Measurements from ENCODE around the gene IGLL5. TPM values are rescaled to one million over a fixed set of nuclear protein-coding genes. Genes with fewer than 3 reads are reported as not detected.

Gene IGLL5
- polyA plus RNA-seq, 1 of the 3 experiments (the other 2 are of a cell fraction): not detected

GRCh38 chr22:22855617-22856308, 31.9 kb upstream of the IGLL5 start:
- Histone ChIP-seq H3K4me1 (ENCODE audit: control insufficient read depth in 1 of 2, insufficient read depth in 2 of 2, low read depth in 1 of 2, low read length in 1 of 2) (no peaks in the 10 kb centered on the region; a peak in 1 of 4 replicates), H3K79me2 (ENCODE audit: insufficient read depth) (no peaks in the 10 kb centered on the region), H3K9ac (no peak overlapping the region), H3K4me2 (no peak overlapping the region), H4K20me1 (ENCODE audit: insufficient read depth) (no peaks in the 10 kb centered on the region), H3K27me3 (ENCODE audit: insufficient read depth) (peaks cover 6% of the 10 kb centered on the region; the same call in 1 of the 2 replicates), H2AFZ (ENCODE audit: low read depth) (no peak overlapping the region), H3F3A (replicated peaks; ENCODE audit: insufficient read depth) (no peaks in the 10 kb centered on the region), H3K36me3 (replicated peaks in 1 of 2; ENCODE audit: control insufficient read depth in 1 of 2, insufficient read depth in 2 of 2, low read length in 1 of 2) (no peaks in the 10 kb centered on the region), H3K4me3 (ENCODE audit: low read depth in 2 of 2, low read length in 1 of 2) (no peak overlapping the region), H3K27ac (ENCODE audit: low read depth in 2 of 2, low read length in 1 of 2) (no peak overlapping the region), H3K9me2 (no peaks in the 10 kb centered on the region), H3K9me3 (no peaks in the 10 kb centered on the region)
- 68% methylated on average over 4 of the region's 5 CpGs for WGBS (ENCODE audit: low lambda C conversion rate)
- DNase-seq: peak; percentile 68
- TF ChIP-seq MXI1 (IDR thresholded peaks at IDR 0.05; ENCODE audit: low read depth, low read length): no peak
- TF ChIP-seq GABPA (IDR thresholded peaks at IDR 0.05; ENCODE audit: low read depth): no peak
- peak; percentile 60 for TF ChIP-seq RAD21 (IDR thresholded peaks at IDR 0.05; ENCODE audit: low read length)
- TF ChIP-seq CHD2 (IDR thresholded peaks at IDR 0.05; ENCODE audit: low read length, partially characterized antibody): no peak
- TF ChIP-seq SMC3 (IDR thresholded peaks at IDR 0.05; ENCODE audit: low read depth, low read length): peak; percentile 48
- TF ChIP-seq IRF3 (IDR thresholded peaks at IDR 0.05; ENCODE audit: low read depth, low read length): no peak
- peak; percentile 55 for TF ChIP-seq CTCF (IDR thresholded peaks at IDR 0.05)
- CTCF ChIA-PET: interaction anchor here (0.6 to 15.0 kb wide), 43 partner anchors 7 to 646 kb away, joined by 3 to 344 read pairs (median 5); partner anchors contain the start of gene IGLL5
- POLR2A ChIA-PET: no interaction called here

- H4K20me1 ChIP-seq (ENCODE audit: insufficient read depth): no peaks in the 10 kb centered on the region
- no peak overlapping the region for H2AFZ ChIP-seq (ENCODE audit: low read depth)
- H3K27me3 ChIP-seq (ENCODE audit: insufficient read depth): peaks cover 6% of the 10 kb centered on the region; the same call in 1 of the 2 replicates
- TF ChIP-seq FOXJ3 (CRISPR knock-in tag; IDR thresholded peaks at IDR 0.05) (no peak), USF2 (IDR thresholded peaks at IDR 0.05; ENCODE audit: borderline replicate concordance, low read depth, low read length) (no peak), REST (IDR thresholded peaks at IDR 0.05; ENCODE audit: low read depth, low read length) (no peak), MEF2A (IDR thresholded peaks at IDR 0.05; ENCODE audit: borderline replicate concordance, low read depth) (no peak)
- H3K36me3 ChIP-seq (replicated peaks in 1 of 2; ENCODE audit: control insufficient read depth in 1 of 2, insufficient read depth in 2 of 2, low read length in 1 of 2): no peaks in the 10 kb centered on the region
- no peaks in the 10 kb centered on the region for H3F3A ChIP-seq (replicated peaks; ENCODE audit: insufficient read depth)
- H3K79me2 ChIP-seq (ENCODE audit: insufficient read depth): no peaks in the 10 kb centered on the region
- H3K9me2 ChIP-seq: no peaks in the 10 kb centered on the region
- no peak overlapping the region for H3K4me3 ChIP-seq (ENCODE audit: low read depth in 2 of 2, low read length in 1 of 2)
- H3K9ac ChIP-seq: no peak overlapping the region
- H3K9me3 ChIP-seq: no peaks in the 10 kb centered on the region
- H3K27ac ChIP-seq (ENCODE audit: low read depth in 2 of 2, low read length in 1 of 2): no peak overlapping the region
- DNase-seq: no peak
- WGBS (ENCODE audit: low lambda C conversion rate): 31% methylated on average over 5 of the region's 6 CpGs
- POLR2A ChIA-PET: no interaction called here
- H3K4me2 ChIP-seq: no peak overlapping the region
- no peaks in the 10 kb centered on the region; a peak in 1 of 4 replicates for H3K4me1 ChIP-seq (ENCODE audit: control insufficient read depth in 1 of 2, insufficient read depth in 2 of 2, low read depth in 1 of 2, low read length in 1 of 2)
- CTCF ChIA-PET: interaction anchor here (0.7 to 15.0 kb wide), 33 partner anchors 8 to 647 kb away, joined by 3 to 344 read pairs (median 6); partner anchors contain the start of gene IGLL5
Measured at GRCh38 chr22:22856364-22856763, 31.3 kb upstream of the IGLL5 start.

All from SK-N-SH (cell line).